H1 (cell line): Measurements from ENCODE around the gene PIMREG. TPM values are rescaled to one million over a fixed set of nuclear protein-coding genes. Genes with fewer than 3 reads are reported as not detected.
A peak's percentile ranks its signal among the peaks of the same experiment; 100 is the strongest.

Experiments
- CTCF ChIA-PET: fragments of 300-600 bp; sonication (Branson Sonifier 250); formaldehyde crosslinking; loops from one replicate; lab custom pipeline; 2021; ENCODE audit not compliant: partially characterized antibody; lab: Charles Lee
- POLR2A ChIA-PET: fragments of 300-600 bp; sonication (Branson Sonifier 250); formaldehyde crosslinking; loops from one replicate; lab custom pipeline; 2021; ENCODE audit warnings: inconsistent platforms; ENCODE audit not compliant: partially characterized antibody; lab: Charles Lee
- DNase-seq, 2 experiments: peaks; one replicate each; pipeline versions ENCODE4 v3.0.0 to v3.0.0-alpha.2; 2010 to 2022; ENCODE audit warnings: low spot score in 2 of 2, low read depth in 1 of 2, mixed read lengths in 1 of 2
- FAIRE-seq: peaks from 2 replicates; lab custom pipeline; 2011; peaks lifted over from hg19 to GRCh38; lab: Jason Lieb, UNC
- H2AFZ ChIP-seq: 2 replicates; pipeline ENCODE4 v1.8.1; 2012; ENCODE audit warnings: low read length, inconsistent platforms
- H2AK5ac ChIP-seq: 2 replicates; pipeline ENCODE4 v1.6.1; 2013; ENCODE audit warnings: low read depth, low read length
- H2BK120ac ChIP-seq: replicated peaks from 2 replicates; pipeline ENCODE3; 2013; ENCODE audit warnings: low read depth, low read length, inconsistent platforms
- H2BK12ac ChIP-seq: 2 replicates; pipeline ENCODE4 v1.6.1; 2013; ENCODE audit warnings: low read depth, low read length
- H2BK15ac ChIP-seq: 2 replicates; pipeline ENCODE4 v1.6.1; 2013; ENCODE audit warnings: low read length
- H2BK20ac ChIP-seq: 2 replicates; pipeline ENCODE4 v1.6.1; 2013; ENCODE audit warnings: low read length
- H2BK5ac ChIP-seq: 2 replicates; pipeline ENCODE4 v1.6.1; 2013; ENCODE audit warnings: low read depth, low read length
- H3K14ac ChIP-seq: 2 replicates; pipeline ENCODE4 v1.6.1; 2013; ENCODE audit warnings: inconsistent platforms; ENCODE audit not compliant: insufficient read length
- H3K18ac ChIP-seq: 2 replicates; pipeline ENCODE4 v1.6.1; 2013; ENCODE audit warnings: low read length; ENCODE audit errors: extremely low read depth
- H3K23ac ChIP-seq: 2 replicates; pipeline ENCODE4 v1.6.1; 2013; ENCODE audit warnings: inconsistent platforms; ENCODE audit not compliant: insufficient read length
- H3K23me2 ChIP-seq: 2 replicates; pipeline ENCODE4 v1.6.1; 2013; ENCODE audit warnings: low read depth, low read length
- H3K27ac ChIP-seq: 2 replicates; pipeline ENCODE4 v1.6.1; 2011; ENCODE audit warnings: low read depth, low read length, inconsistent platforms
- H3K27me3 ChIP-seq, 4 experiments: replicated peaks in 1 of 4; 1 replicate in 1 of 4; 2 replicates in 3 of 4; pipeline versions ENCODE4 v1.6.1 to v1.8.1; 2011 to 2013; ENCODE audit warnings: low read length in 3 of 4, mild to moderate bottlenecking in 3 of 4, inconsistent platforms in 2 of 4, mixed read lengths in 2 of 4, moderate library complexity in 1 of 4; ENCODE audit not compliant: control insufficient read depth in 3 of 4, insufficient read depth in 3 of 4; ENCODE audit errors: extremely low read depth in 1 of 4
- H3K36me3 ChIP-seq, 4 experiments: 2 replicates each; pipeline versions ENCODE4 v1.6.1 to v1.8.1; 2011 to 2013; ENCODE audit warnings: mild to moderate bottlenecking in 4 of 4, low read length in 3 of 4, moderate library complexity in 2 of 4, control low read depth in 1 of 4, inconsistent platforms in 1 of 4; ENCODE audit not compliant: insufficient read depth in 4 of 4, control insufficient read depth in 2 of 4
- H3K4ac ChIP-seq: replicated peaks from 2 replicates; pipeline ENCODE3; 2013; ENCODE audit warnings: low read length, low read depth, mixed read lengths, inconsistent platforms; ENCODE audit not compliant: insufficient read length
- H3K4me1 ChIP-seq, 4 experiments: replicated peaks in 1 of 4; 1 replicate in 1 of 4; 2 replicates in 3 of 4; pipeline versions ENCODE4 v1.6.1 to v1.8.1; 2011 to 2013; ENCODE audit warnings: low read length in 3 of 4, inconsistent platforms in 2 of 4, mixed read lengths in 1 of 4; ENCODE audit not compliant: insufficient read depth in 4 of 4, control insufficient read depth in 3 of 4
- H3K4me2 ChIP-seq, 2 experiments: 2 replicates each; pipeline versions ENCODE4 v1.6.1 to v1.8.1; 2011 to 2013; ENCODE audit warnings: low read depth in 2 of 2, low read length in 2 of 2, control low read depth in 1 of 2, inconsistent platforms in 1 of 2, mild to moderate bottlenecking in 1 of 2; ENCODE audit not compliant: insufficient read depth in 1 of 2
- H3K4me3 ChIP-seq, 4 experiments: fragments of 200-600, 300-600 bp in 1 of 4; sonication (generic), shearing (Covaris generic), sonication (Bioruptor Twin) in 1 of 4; 2 replicates each; pipeline versions ENCODE4 v1.5.1 to v1.8.1; 2011 to 2016; ENCODE audit warnings: low read length in 4 of 4, low read depth in 3 of 4, control low read depth in 2 of 4, inconsistent platforms in 2 of 4, mild to moderate bottlenecking in 2 of 4, mixed read lengths in 1 of 4, moderate library complexity in 1 of 4; ENCODE audit not compliant: insufficient read depth in 2 of 4; ENCODE audit errors: extremely low read depth in 1 of 4
- H3K56ac ChIP-seq: replicated peaks from 2 replicates; pipeline ENCODE3; 2013; ENCODE audit warnings: low read depth, mild to moderate bottlenecking, mixed read lengths, low read length, inconsistent platforms; ENCODE audit not compliant: insufficient read length
- H3K79me1 ChIP-seq: 2 replicates; pipeline ENCODE4 v1.6.1; 2013; ENCODE audit warnings: low read depth, low read length, control low read depth
- H3K79me2 ChIP-seq, 2 experiments: 2 replicates each; pipeline versions ENCODE4 v1.6.1 to v1.8.1; 2012 to 2013; ENCODE audit warnings: low read length in 2 of 2, mild to moderate bottlenecking in 2 of 2, inconsistent platforms in 1 of 2; ENCODE audit not compliant: insufficient read depth in 2 of 2, control insufficient read depth in 1 of 2
- H3K9ac ChIP-seq, 4 experiments: replicated peaks in 1 of 4; 1 replicate in 1 of 4; 2 replicates in 3 of 4; pipeline versions ENCODE4 v1.6.1 to v1.8.1; 2011 to 2013; ENCODE audit warnings: low read depth in 3 of 4, low read length in 3 of 4, control low read depth in 2 of 4, mild to moderate bottlenecking in 2 of 4, moderate library complexity in 2 of 4, inconsistent platforms in 1 of 4; ENCODE audit errors: extremely low read depth in 1 of 4
- H3K9me3 ChIP-seq, 2 experiments: 2 replicates each; pipeline versions ENCODE4 v1.6.1 to v1.8.1; 2012 to 2013; ENCODE audit warnings: mild to moderate bottlenecking in 2 of 2, moderate library complexity in 2 of 2, control low read depth in 1 of 2, inconsistent platforms in 1 of 2, low read depth in 1 of 2, low read length in 1 of 2, mixed read lengths in 1 of 2; ENCODE audit not compliant: insufficient read depth in 2 of 2
- H4K20me1 ChIP-seq, 2 experiments: replicated peaks in 1 of 2; 2 replicates each; pipeline versions ENCODE3 to v1.8.1; 2011 to 2013; ENCODE audit warnings: inconsistent platforms in 2 of 2, low read length in 2 of 2, mild to moderate bottlenecking in 1 of 2; ENCODE audit not compliant: insufficient read depth in 2 of 2, control insufficient read depth in 1 of 2
- H4K5ac ChIP-seq: 2 replicates; pipeline ENCODE4 v1.6.1; 2013; ENCODE audit warnings: low read length, low read depth, mixed read lengths, inconsistent platforms; ENCODE audit not compliant: insufficient read length
- H4K8ac ChIP-seq: 2 replicates; pipeline ENCODE4 v1.8.0; 2013; ENCODE audit warnings: mild to moderate bottlenecking, moderate library complexity, low read length, inconsistent platforms; ENCODE audit not compliant: insufficient read depth; ENCODE audit errors: extremely low read depth
- H4K91ac ChIP-seq: replicated peaks from 2 replicates; pipeline ENCODE3; 2013; ENCODE audit warnings: low read length, mixed read lengths, inconsistent platforms; ENCODE audit not compliant: insufficient read length
- ASH2L ChIP-seq: fragments of 200-600, 300-600 bp; sonication (generic); IDR thresholded peaks from one replicate; pipeline ENCODE4 v1.7.1; 2017; ENCODE audit warnings: low read length
- BCL11A ChIP-seq, 2 experiments: IDR thresholded peaks; one replicate each; pipeline ENCODE4 v1.6.1; 2011; ENCODE audit warnings: low read depth in 2 of 2, low read length in 2 of 2, mild to moderate bottlenecking in 2 of 2
- BRCA1 ChIP-seq: IDR thresholded peaks from 2 replicates; pipeline ENCODE4 v1.6.1; 2012; ENCODE audit warnings: low read depth, low read length, improper control_type of control experiment
- CBX8 ChIP-seq: fragments of 300-800, 300-1000 bp; sonication (generic); IDR thresholded peaks from 2 replicates; pipeline ENCODE4 v1.7.1; 2016; ENCODE audit warnings: low read depth, low read length, borderline replicate concordance
- CHD1 ChIP-seq: IDR thresholded peaks from 2 replicates; pipeline ENCODE4 v1.6.1; 2012; ENCODE audit warnings: low read depth, low read length, improper control_type of control experiment
- CREB1 ChIP-seq: IDR thresholded peaks from 2 replicates; pipeline ENCODE4 v1.6.1; 2012; ENCODE audit warnings: inconsistent platforms
- EGR1 ChIP-seq: IDR thresholded peaks from 2 replicates; pipeline ENCODE4 v1.6.1; 2011; ENCODE audit warnings: low read depth, low read length, borderline replicate concordance
- EP300 ChIP-seq, 2 experiments: IDR thresholded peaks; 1 replicate in 1 of 2; 2 replicates in 1 of 2; pipeline ENCODE4 v1.6.1; 2011 to 2012; ENCODE audit warnings: low read depth in 2 of 2, low read length in 2 of 2, mild to moderate bottlenecking in 2 of 2, borderline replicate concordance in 1 of 2, inconsistent platforms in 1 of 2, moderate library complexity in 1 of 2
- EZH2 ChIP-seq: fragments of 200-600 bp; sonication (generic); IDR thresholded peaks from 2 replicates; pipeline ENCODE4 v1.7.1; 2012; ENCODE audit warnings: low read depth, mild to moderate bottlenecking, moderate library complexity, low read length, inconsistent platforms; ENCODE audit not compliant: severe bottlenecking
- GABPA ChIP-seq: IDR thresholded peaks from 2 replicates; pipeline ENCODE4 v1.6.1; 2011; ENCODE audit warnings: mild to moderate bottlenecking, low read length, moderate library complexity, borderline replicate concordance; ENCODE audit not compliant: insufficient read depth
- TEAD4 ChIP-seq: IDR thresholded peaks from 2 replicates; pipeline ENCODE4 v1.6.1; 2012; ENCODE audit warnings: low read depth, low read length, inconsistent platforms, mixed read lengths
- WGBS, 2 experiments: shearing (Covaris generic) in 1 of 2; methylation state at CpG; one replicate each; pipeline versions ENCODE4 v1.1.6 to v1.1.7; 2013 to 2015; ENCODE audit warnings: low lambda C conversion rate in 2 of 2, mixed read lengths in 2 of 2, inconsistent platforms in 1 of 2, low coverage in 1 of 2, missing lambda C conversion rate in 1 of 2; ENCODE audit not compliant: insufficient replicate concordance in 2 of 2, insufficient coverage in 1 of 2, insufficient read length in 1 of 2; ENCODE audit errors: extremely low coverage in 1 of 2, missing lambda C conversion rate in 1 of 2; 5-methylcytosine and 5-hydroxymethylcytosine counted together
- polyA plus RNA-seq, 7 experiments: library from polyadenylated mRNA; depleted of rRNA in 3 of 7; stranded (reverse) in 5 of 7; unstranded in 2 of 7; fragments of >200 nt in 5 of 7; fragments of 200-250 nt in 2 of 7; gene quantifications; 1 replicate in 5 of 7; 2 replicates in 1 of 7; 4 replicates in 1 of 7; pipeline versions ENCODE4 v1.2.1 to v1.2.3, GENCODE V29; 2011 to 2013; ENCODE audit warnings: missing spikeins in 2 of 7, mixed read lengths in 2 of 7
- total RNA-seq: library from RNA; stranded (reverse); fragmentation: NEBNext Ultra II Directional; extraction: Animal tissue kit (Norgen Biotek cat#: 25700); gene quantifications from 2 replicates; pipeline ENCODE4 v1.2.1, GENCODE V29; 2021

PIMREG gene
- total and polyA plus RNA-seq, 2 of the 8 experiments (the other 6 are each of a cell fraction or from before 2014, with no cell fraction given), result 133 to 148 TPM

DNA sequence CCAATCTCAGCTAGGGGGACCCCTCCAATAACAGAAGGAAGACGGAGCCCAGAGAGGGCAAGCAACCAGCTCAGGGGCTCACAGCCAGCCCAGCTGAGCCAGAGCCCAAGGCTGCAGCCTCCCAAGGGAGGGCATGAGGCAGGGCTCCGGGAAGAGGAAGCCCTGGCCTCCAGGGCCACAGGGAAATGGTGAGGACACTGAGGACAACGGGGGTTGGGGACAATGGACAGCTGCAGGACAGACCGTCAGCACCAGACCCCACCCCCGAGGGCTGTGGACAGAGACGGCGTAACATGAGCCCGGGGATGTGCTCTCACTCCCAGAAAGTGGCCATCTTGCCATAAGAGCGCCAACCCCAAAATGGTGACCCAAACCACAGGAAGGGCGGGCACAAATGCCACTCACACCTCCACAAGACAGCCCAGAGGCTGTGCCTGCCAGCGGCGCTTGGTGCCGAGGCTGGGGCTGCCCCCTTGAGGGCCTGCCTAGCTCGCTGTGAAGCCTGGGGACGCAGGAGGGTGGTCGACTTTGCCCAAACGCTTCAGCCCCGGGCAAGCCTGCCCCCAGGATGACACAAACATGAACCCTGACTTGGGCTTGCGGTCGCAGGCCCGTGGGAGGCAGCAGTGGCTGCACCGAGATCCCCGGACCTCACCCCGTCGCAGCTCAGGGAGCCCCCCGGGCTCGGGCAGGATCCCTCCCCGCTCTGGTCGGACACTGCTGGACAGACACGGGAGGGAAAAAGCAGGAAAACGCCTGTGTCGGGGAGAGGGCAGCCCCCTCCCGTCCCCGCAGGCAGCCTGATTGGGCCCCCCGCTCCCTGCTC, 10.5 kb downstream of the PIMREG start:
- 16% methylated on average over 26 of the region's 35 CpGs; no CpG with 5 or more reads in 1 of the 2 experiments for WGBS, 2 experiments
- FAIRE-seq, result no peak
- H3K9me3 ChIP-seq, result no peaks in the 10 kb centered on the region
- peaks cover 2 to 52% (median 30%) of the 10 kb centered on the region in 4 experiments for H3K4me1 ChIP-seq
- no peaks in the 10 kb centered on the region; a peak in 3 of 7 replicates for H3K27me3 ChIP-seq
- H3K4me3 ChIP-seq, result peak overlapping the region; percentile 49 to 75 (median 74)
- H3K4ac ChIP-seq, result peak overlapping the region; percentile 61
- no peaks in the 10 kb centered on the region for H3K79me1 ChIP-seq
- H3K23ac ChIP-seq, result no peak overlapping the region
- peak overlapping the region; percentile 87; the same call in 1 of the 2 replicates for H2BK12ac ChIP-seq
- H3K56ac ChIP-seq, result no peak overlapping the region
- peak overlapping the region; percentile 59 for H4K5ac ChIP-seq
- H4K20me1 ChIP-seq, result peaks cover 0 to 6% of the 10 kb centered on the region in 2 experiments
- H3K79me2 ChIP-seq, result no peaks in the 10 kb centered on the region
- peaks cover 12% of the 10 kb centered on the region for H3K23me2 ChIP-seq
- no peak overlapping the region for H3K14ac ChIP-seq
- peak overlapping the region; percentile 12 for H4K91ac ChIP-seq
- H3K18ac ChIP-seq, result peak overlapping the region; percentile 90
- POLR2A ChIA-PET, result interaction anchor here (0.6 to 4.4 kb wide), 16 partner anchors 9 to 702 kb away, joined by 3 to 58 read pairs (median 4); partner anchors contain the start of gene PIMREG
- peaks cover 0 to 15% (median 6%) of the 10 kb centered on the region in 4 experiments; a peak in 6 of 8 replicates for H3K36me3 ChIP-seq
- H4K8ac ChIP-seq, result peak overlapping the region; percentile 69; the same call in 1 of the 2 replicates
- H2BK120ac ChIP-seq, result no peak overlapping the region
- 0 out of 2 replicates have a peak overlapping the region, but pooled peaks have one; percentile 60 for H2AK5ac ChIP-seq
- peak overlapping the region; percentile 26; the same call in 1 of the 2 replicates for H2AFZ ChIP-seq
- peak overlapping the region; percentile 81; the same call in 1 of the 2 replicates for H2BK15ac ChIP-seq
- DNase-seq, result peak in 1 of 2 experiments; percentile 73
- H3K9ac ChIP-seq, result peak overlapping the region in 2 of 4 experiments; percentile 74 to 80; a peak in 4 of 7 replicates
- CTCF ChIA-PET, result interaction anchor here (0.7 to 2.4 kb wide), 6 partner anchors 8 to 108 kb away, joined by 3 to 9 read pairs (median 4); no protein-coding TSS in a partner anchor
- peak overlapping the region; percentile 51; the same call in 1 of the 2 replicates for H3K27ac ChIP-seq
- peak overlapping the region; percentile 78; the same call in 1 of the 2 replicates for H2BK5ac ChIP-seq
- peak overlapping the region; percentile 32; the same call in 1 of the 2 replicates for H2BK20ac ChIP-seq
- H3K4me2 ChIP-seq, result peak overlapping the region; percentile 95 to 99
- no peak for TF ChIP-seq ASH2L
- no peak for TF ChIP-seq EP300 (IDR thresholded peaks at IDR 0.05; ENCODE audit: borderline replicate concordance in 1 of 2, low read depth in 2 of 2, low read length in 2 of 2)
- no peak for TF ChIP-seq CBX8
- TF ChIP-seq GABPA, result no peak
- no peak for TF ChIP-seq EZH2
- 0 out of 2 replicates have a peak, but pooled peaks have one; percentile 3 for TF ChIP-seq CREB1
- TF ChIP-seq TEAD4, result no peak
- TF ChIP-seq BCL11A (IDR thresholded peaks at IDR 0.05; ENCODE audit: low read depth in 2 of 2, low read length in 2 of 2), result no peak
- TF ChIP-seq EGR1, result no peak
- no peak for TF ChIP-seq CHD1
- TF ChIP-seq BRCA1, result no peak
